IMR-90 (cell line): Measurements from ENCODE around the gene TTC28. TPM values are rescaled to one million over a fixed set of nuclear protein-coding genes. Genes with fewer than 3 reads are reported as not detected.

ENCODE experiments used
- ATAC-seq: fragments of 200-7000 bp; cut with Tn5 transposase; 2 replicates; pipeline ENCODE4 v1.9.1; 2020; ENCODE audit warnings: low read depth, mild to moderate bottlenecking, moderate library complexity
- BruUV-seq: library from RNA; stranded (reverse); fragments of 400-500 nt; replicated peaks from 2 replicates; lab custom pipeline; 2021; lab: Mats Ljungman, UMichigan
- CTCF ChIA-PET: fragments of 300-600 bp; formaldehyde crosslinking; extraction: SDS; loops from one replicate; lab custom pipeline; 2021; ENCODE audit warnings: antibody characterized with exemption; lab: Yijun Ruan, JAX
- POLR2A ChIA-PET: fragments of 300-600 bp; sonication (Branson Sonifier 250); formaldehyde crosslinking; loops from one replicate; lab custom pipeline; 2022; ENCODE audit warnings: antibody characterized with exemption; ENCODE audit not compliant: unreplicated experiment; lab: Charles Lee
- DNase-seq: peaks from one replicate; pipeline ENCODE4 v3.0.0; 2013
- H2AFZ ChIP-seq: replicated peaks from 2 replicates; pipeline ENCODE3; 2013; ENCODE audit warnings: low read length, mild to moderate bottlenecking; ENCODE audit not compliant: poor library complexity
- H2AK5ac ChIP-seq: 2 replicates; pipeline ENCODE4 v1.6.1; 2013; ENCODE audit warnings: low read depth, low read length, inconsistent platforms
- H2AK9ac ChIP-seq: replicated peaks from 2 replicates; pipeline ENCODE3; 2013; ENCODE audit warnings: mild to moderate bottlenecking, low read depth, low read length, moderate library complexity; ENCODE audit not compliant: poor library complexity
- H2BK120ac ChIP-seq: 2 replicates; pipeline ENCODE4 v1.6.1; 2013; ENCODE audit warnings: low read depth, low read length, inconsistent platforms
- H2BK15ac ChIP-seq: 3 replicates; pipeline ENCODE4 v1.6.1; 2013; ENCODE audit warnings: low read depth, low read length, inconsistent platforms
- H2BK20ac ChIP-seq: 2 replicates; pipeline ENCODE4 v1.6.1; 2013; ENCODE audit warnings: low read depth, mild to moderate bottlenecking, inconsistent platforms, low read length, moderate library complexity
- H2BK5ac ChIP-seq: 2 replicates; pipeline ENCODE4 v1.6.1; 2013; ENCODE audit warnings: mild to moderate bottlenecking, low read depth, low read length, inconsistent platforms; ENCODE audit not compliant: poor library complexity, severe bottlenecking
- H3K14ac ChIP-seq: replicated peaks from 2 replicates; pipeline ENCODE4 v1.6.1; 2013; ENCODE audit warnings: low read depth, low read length, inconsistent platforms
- H3K18ac ChIP-seq: 2 replicates; pipeline ENCODE4 v1.6.1; 2013; ENCODE audit warnings: low read depth, low read length, control low read depth
- H3K23ac ChIP-seq: 2 replicates; pipeline ENCODE4 v1.6.1; 2013; ENCODE audit warnings: low read depth, low read length, inconsistent platforms
- H3K27ac ChIP-seq: 2 replicates; pipeline ENCODE4 v1.5.1; 2013; ENCODE audit warnings: mild to moderate bottlenecking, control low read depth, low read length; ENCODE audit not compliant: insufficient read depth
- H3K27me3 ChIP-seq: 2 replicates; pipeline ENCODE4 v1.6.1; 2013; ENCODE audit warnings: low read length; ENCODE audit not compliant: control insufficient read depth, insufficient read depth
- H3K36me3 ChIP-seq: 2 replicates; pipeline ENCODE4 v1.6.1; 2013; ENCODE audit warnings: low read length, mixed read lengths; ENCODE audit not compliant: control insufficient read depth, insufficient read depth
- H3K4ac ChIP-seq: 2 replicates; pipeline ENCODE4 v1.6.1; 2013; ENCODE audit warnings: low read depth, low read length, inconsistent platforms
- H3K4me1 ChIP-seq: 2 replicates; pipeline ENCODE4 v1.6.1; 2013; ENCODE audit warnings: low read length, mixed read lengths; ENCODE audit not compliant: control insufficient read depth, insufficient read depth
- H3K4me2 ChIP-seq: 2 replicates; pipeline ENCODE4 v1.6.1; 2013; ENCODE audit warnings: low read depth, mild to moderate bottlenecking, control low read depth, low read length, moderate library complexity
- H3K4me3 ChIP-seq: 2 replicates; pipeline ENCODE4 v1.5.1; 2013; ENCODE audit warnings: low read depth, mild to moderate bottlenecking, control low read depth, low read length, moderate library complexity; ENCODE audit not compliant: insufficient read depth
- H3K56ac ChIP-seq: 2 replicates; pipeline ENCODE4 v1.6.1; 2013; ENCODE audit warnings: low read length, inconsistent platforms; ENCODE audit not compliant: insufficient read depth; ENCODE audit errors: extremely low read depth
- H3K79me1 ChIP-seq, 2 experiments: 2 replicates each; pipeline ENCODE4 v1.6.1; 2013; ENCODE audit warnings: low read length in 2 of 2, inconsistent platforms in 1 of 2, low read depth in 1 of 2
- H3K9ac ChIP-seq: 2 replicates; pipeline ENCODE4 v1.6.1; 2013; ENCODE audit warnings: low read depth, low read length, control low read depth
- H3K9me1 ChIP-seq: 2 replicates; pipeline ENCODE4 v1.6.1; 2013; ENCODE audit warnings: low read length, inconsistent platforms; ENCODE audit not compliant: insufficient read depth
- H3K9me3 ChIP-seq: 2 replicates; pipeline ENCODE4 v1.6.1; 2013; ENCODE audit warnings: low read length; ENCODE audit not compliant: control insufficient read depth, insufficient read depth
- H4K20me1 ChIP-seq: 2 replicates; pipeline ENCODE4 v1.6.1; 2013; ENCODE audit warnings: low read length, inconsistent platforms; ENCODE audit not compliant: insufficient read depth
- H4K5ac ChIP-seq: 2 replicates; pipeline ENCODE4 v1.6.1; 2013; ENCODE audit warnings: mild to moderate bottlenecking, low read depth, low read length, control low read depth
- H4K8ac ChIP-seq, 2 experiments: 2 replicates each; pipeline ENCODE4 v1.6.1; 2013; ENCODE audit warnings: low read depth in 2 of 2, low read length in 2 of 2, control low read depth in 1 of 2, inconsistent platforms in 1 of 2
- H4K91ac ChIP-seq: 2 replicates; pipeline ENCODE4 v1.6.1; 2013; ENCODE audit warnings: low read depth, low read length, inconsistent platforms; ENCODE audit not compliant: insufficient read depth
- BHLHE40 ChIP-seq: fragments of 150-350 bp; IDR thresholded peaks from 2 replicates; pipeline ENCODE4 v1.6.1; 2016; ENCODE audit warnings: mild to moderate bottlenecking, low read depth, low read length
- CEBPB ChIP-seq: IDR thresholded peaks from 2 replicates; pipeline ENCODE4 v1.6.1; 2012; ENCODE audit warnings: low read depth, low read length, improper control_type of control experiment
- CHD1 ChIP-seq: IDR thresholded peaks from 2 replicates; pipeline ENCODE4 v1.6.1; 2012; ENCODE audit warnings: low read depth, low read length, improper control_type of control experiment
- CTCF ChIP-seq: conservative IDR thresholded peaks from 2 replicates; pipeline ENCODE4 v1.5.1; 2012; ENCODE audit warnings: mild to moderate bottlenecking, low read depth, low read length, improper control_type of control experiment
- ELK1 ChIP-seq: fragments of 150-350 bp; IDR thresholded peaks from 2 replicates; pipeline ENCODE4 v1.6.1; 2016; ENCODE audit warnings: low read depth, mild to moderate bottlenecking, low read length, moderate library complexity, borderline replicate concordance
- FOS ChIP-seq: fragments of 150-350 bp; IDR thresholded peaks from 2 replicates; pipeline ENCODE4 v1.6.1; 2016; ENCODE audit warnings: low read depth, low read length
- MAFK ChIP-seq: IDR thresholded peaks from 2 replicates; pipeline ENCODE4 v1.6.1; 2012; ENCODE audit warnings: low read depth, low read length, improper control_type of control experiment
- MAZ ChIP-seq: IDR thresholded peaks from 2 replicates; pipeline ENCODE4 v1.6.1; 2012; ENCODE audit warnings: low read depth, mild to moderate bottlenecking, low read length, improper control_type of control experiment, moderate library complexity, borderline replicate concordance
- MXI1 ChIP-seq: IDR thresholded peaks from 2 replicates; pipeline ENCODE4 v1.6.1; 2012; ENCODE audit warnings: low read depth, mild to moderate bottlenecking, low read length, moderate library complexity, borderline replicate concordance
- NFE2L2 ChIP-seq: fragments of 150-350 bp; IDR thresholded peaks from 2 replicates; pipeline ENCODE4 v1.6.1; 2016; ENCODE audit warnings: low read depth, mild to moderate bottlenecking, low read length
- RAD21 ChIP-seq: IDR thresholded peaks from 2 replicates; pipeline ENCODE4 v1.6.1; 2012; ENCODE audit warnings: low read length, improper control_type of control experiment
- RCOR1 ChIP-seq: IDR thresholded peaks from 2 replicates; pipeline ENCODE4 v1.6.1; 2012; ENCODE audit warnings: mild to moderate bottlenecking, low read length, improper control_type of control experiment; ENCODE audit not compliant: insufficient replicate concordance
- RFX5 ChIP-seq: IDR thresholded peaks from 2 replicates; pipeline ENCODE4 v1.8.0; 2012; ENCODE audit warnings: low read depth, mild to moderate bottlenecking, low read length, moderate library complexity
- SMC3 ChIP-seq: fragments of 150-350 bp; IDR thresholded peaks from 2 replicates; pipeline ENCODE4 v1.6.1; 2016; ENCODE audit warnings: low read depth, mild to moderate bottlenecking, antibody characterized with exemption, low read length, moderate library complexity
- WGBS, 2 experiments: methylation state at CpG; one replicate each; pipeline versions ENCODE4 v1.1.5 to v1.1.7; 2013; ENCODE audit warnings: missing lambda C conversion rate in 2 of 2; ENCODE audit not compliant: insufficient read length in 1 of 2; ENCODE audit errors: extremely low coverage in 2 of 2; 5-methylcytosine and 5-hydroxymethylcytosine counted together
- dilution Hi-C: fragments of 300-500 bp; cut with HindIII; formaldehyde crosslinking; loops from one replicate; pipeline ENCODE4 v1.14.3; 2018; ENCODE audit warnings: low sequenced_read_pairs; ENCODE audit not compliant: unreplicated experiment
- in situ Hi-C: fragments of 300-500 bp; cut with MboI; formaldehyde crosslinking; loops from 3 replicates; pipeline ENCODE4 v1.14.3; 2019; ENCODE audit warnings: low sequenced_read_pairs, inconsistent platforms, mixed read lengths
- intact Hi-C: fragments of 100-400 bp; cut with micrococcal nuclease; formaldehyde crosslinking; loops from 2 replicates; pipeline ENCODE4 v1.10.0; 2022
- polyA plus RNA-seq, 3 experiments: library from polyadenylated mRNA; depleted of rRNA; stranded (reverse); fragments of >200 nt; gene quantifications; 2 replicates each; pipeline ENCODE4 v1.2.3, GENCODE V29; 2012; ENCODE audit warnings: low replicate concordance in 1 of 3
- total RNA-seq: library from RNA; depleted of rRNA; stranded (reverse); fragments of >200 nt; gene quantifications from 2 replicates; pipeline ENCODE4 v1.2.3, GENCODE V29; 2012

Gene TTC28
- total and polyA plus RNA-seq, 2 of the 4 experiments (the other 2 are of a cell fraction): 5.6 to 13.3 TPM

DNA sequence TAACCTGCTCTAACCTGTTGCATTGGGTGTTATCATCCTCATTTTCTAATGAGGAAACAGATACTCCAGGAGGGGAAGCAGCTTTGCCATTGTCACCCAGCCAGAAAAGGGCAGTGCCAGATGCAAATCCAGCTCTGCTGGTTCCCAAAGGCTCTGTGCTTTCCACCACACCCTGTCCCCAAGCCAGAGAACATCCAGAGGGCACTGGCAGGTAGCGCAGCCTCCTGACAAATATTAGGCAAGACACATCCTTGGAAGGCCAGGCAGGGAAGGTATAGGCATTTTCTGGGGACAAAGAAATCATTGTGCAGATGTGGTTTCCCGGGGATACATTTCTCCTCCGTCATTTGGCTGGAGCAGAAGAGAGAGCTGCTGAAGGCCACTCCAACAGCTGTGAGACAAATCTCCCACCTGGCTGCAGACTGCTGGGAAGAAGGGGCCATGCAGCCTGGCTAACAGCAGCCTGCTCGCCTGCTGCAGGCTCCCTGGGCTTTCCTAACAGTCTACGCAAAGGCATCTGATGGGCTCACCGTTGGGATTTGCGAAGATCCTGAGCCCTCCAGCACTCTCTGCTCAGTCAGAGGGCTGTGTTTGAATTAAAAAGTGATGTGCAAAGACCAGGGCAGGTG, 666.7 kb downstream of the TTC28 start:
- Histone ChIP-seq H3K4ac (no peak overlapping the region), H2BK120ac (no peak overlapping the region), H2AK5ac (no peak overlapping the region), H2AK9ac (no peak overlapping the region), H3K9me1 (no peaks in the 10 kb centered on the region), H3K23ac (no peak overlapping the region), H2BK5ac (no peak overlapping the region), H4K91ac (no peak overlapping the region), H3K9me3 (no peaks in the 10 kb centered on the region), H4K8ac (no peak overlapping the region), H2BK20ac (no peak overlapping the region), H3K27ac (no peak overlapping the region), H3K9ac (no peak overlapping the region), H3K36me3 (peaks cover 17% of the 10 kb centered on the region), H2AFZ (no peak overlapping the region), H3K79me1 (no peaks in the 10 kb centered on the region), H3K4me1 (peaks cover 8% of the 10 kb centered on the region), H3K56ac (no peak overlapping the region), H4K20me1 (0 out of 2 replicates have a peak, but pooled peaks cover 3% of the 10 kb centered on the region), H3K4me3 (no peak overlapping the region), H4K5ac (no peak overlapping the region), H3K4me2 (no peak overlapping the region), H2BK15ac (no peak overlapping the region), H3K14ac (no peak overlapping the region), H3K27me3 (no peaks in the 10 kb centered on the region), H3K18ac (no peak overlapping the region)
- ChIA-PET POLR2A (no interaction called here), CTCF (no interaction called here)
- intact Hi-C loops (no loop called here), in situ Hi-C loops (loop anchor here (25.0 kb wide), 1 partner anchor 1251 kb away; no protein-coding TSS in a partner anchor), dilution Hi-C loops (no loop called here)
- ATAC-seq: no peak
- WGBS, 2 experiments: 60% methylated on average over 2 of the region's 7 CpGs; no CpG with 5 or more reads in 1 of the 2 experiments
- DNase-seq: no peak
- no TSS peak for BruUV-seq
- TF ChIP-seq CEBPB (no peak), RAD21 (no peak), CHD1 (no peak), BHLHE40 (no peak), RCOR1 (no peak), CTCF (no peak), MAFK (no peak), RFX5 (no peak), ELK1 (no peak), SMC3 (no peak), MAZ (no peak), MXI1 (no peak), NFE2L2 (no peak), FOS (no peak)
